NCI-H510A (cell line): ENCODE data around the gene RAPGEF2.
A peak's percentile ranks its signal among the peaks of the same experiment; 100 is the strongest.
"Not testable (repeated sequence)": the region's sequence is repeated elsewhere in the genome, so short reads cannot be mapped to it uniquely, and the experiment has no call there.

Experiments
- DNase-seq: peaks from one replicate; lab custom pipeline; 2025; lab: John Stamatoyannopoulos, UW

RAPGEF2 gene

GRCh38 chr4:159162576-159162975, 59.7 kb downstream of the RAPGEF2 start:
- DNase-seq = no peak

DNA sequence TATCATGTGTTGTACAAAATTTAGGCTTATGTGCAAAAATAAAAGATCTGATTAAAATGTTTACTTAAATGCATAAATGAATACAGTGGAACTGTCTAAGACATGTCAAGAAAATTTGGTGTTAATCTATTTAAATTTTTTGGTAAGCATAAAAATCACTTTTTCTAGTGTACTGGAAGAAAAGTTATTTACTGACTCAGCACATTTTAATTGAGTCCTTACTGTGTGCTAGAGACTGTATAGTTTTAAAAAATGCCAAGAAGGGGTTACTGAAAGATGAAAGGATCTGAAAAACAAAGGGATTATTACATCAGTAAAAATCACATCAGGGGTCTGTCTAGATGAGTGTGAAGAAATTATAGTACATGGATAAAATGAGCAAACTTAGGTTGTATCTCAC, 60.6 kb downstream of the RAPGEF2 start:
- no peak for DNase-seq

DNA sequence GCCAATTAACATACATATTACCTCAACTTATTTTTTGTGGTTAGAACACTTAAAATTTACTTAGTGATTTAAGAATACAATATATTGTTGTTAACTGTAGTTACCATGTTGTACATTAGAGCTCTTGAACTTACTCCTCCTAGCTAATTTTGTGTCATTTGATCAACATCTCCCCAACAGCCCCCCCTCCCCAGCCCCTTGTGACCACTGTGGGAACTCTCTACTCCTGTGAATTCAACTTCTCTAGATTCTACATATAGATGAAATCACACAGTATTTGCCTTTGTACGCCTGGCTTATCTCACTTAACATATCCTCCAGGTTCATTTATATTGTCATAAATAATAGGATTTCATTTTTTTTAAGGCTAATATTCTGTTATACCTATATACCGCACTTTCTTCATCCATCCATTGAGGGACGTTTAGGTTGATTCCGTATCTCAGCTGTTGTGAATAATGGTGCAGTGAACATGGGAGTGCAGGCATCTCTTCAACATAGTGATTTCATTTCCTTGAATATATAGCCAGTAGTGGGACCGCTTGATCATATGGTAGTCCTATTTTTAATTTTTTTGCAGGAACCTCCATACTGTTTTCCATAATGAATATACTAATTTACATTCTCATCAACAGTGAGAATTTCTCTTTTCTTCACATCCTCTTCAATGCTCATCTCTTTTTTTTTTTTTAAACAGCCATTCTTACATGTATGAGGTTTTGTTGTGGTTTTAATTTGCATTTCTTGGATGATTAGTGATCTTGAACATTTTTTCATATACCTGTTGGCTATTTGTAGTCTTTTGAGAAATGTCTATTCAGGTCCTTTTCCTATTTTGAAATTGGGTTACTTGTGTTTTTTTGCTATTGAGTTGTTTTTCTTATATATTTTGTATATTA, 66.8 kb downstream of the RAPGEF2 start:
- no peak for DNase-seq

DNA sequence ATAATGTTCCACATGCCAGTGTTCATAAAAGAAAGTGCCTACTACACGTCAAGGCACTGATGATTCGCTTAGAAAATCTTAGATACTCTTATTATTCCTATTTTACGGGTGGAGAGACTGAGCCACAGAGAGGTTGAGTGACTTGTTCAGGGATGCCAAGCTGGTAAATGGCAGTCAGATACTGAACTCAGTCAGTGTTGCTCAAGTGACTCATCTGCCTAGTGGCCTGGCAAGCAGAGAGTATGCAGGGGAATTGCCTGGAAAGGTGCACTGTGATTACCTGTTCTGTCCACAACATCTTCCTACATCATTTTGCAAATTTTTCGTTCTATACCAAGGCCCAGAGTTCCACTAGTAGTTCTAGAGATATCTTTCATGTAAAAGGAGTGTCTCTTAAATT, 68.4 kb downstream of the RAPGEF2 start:
- DNase-seq = no peak

DNA sequence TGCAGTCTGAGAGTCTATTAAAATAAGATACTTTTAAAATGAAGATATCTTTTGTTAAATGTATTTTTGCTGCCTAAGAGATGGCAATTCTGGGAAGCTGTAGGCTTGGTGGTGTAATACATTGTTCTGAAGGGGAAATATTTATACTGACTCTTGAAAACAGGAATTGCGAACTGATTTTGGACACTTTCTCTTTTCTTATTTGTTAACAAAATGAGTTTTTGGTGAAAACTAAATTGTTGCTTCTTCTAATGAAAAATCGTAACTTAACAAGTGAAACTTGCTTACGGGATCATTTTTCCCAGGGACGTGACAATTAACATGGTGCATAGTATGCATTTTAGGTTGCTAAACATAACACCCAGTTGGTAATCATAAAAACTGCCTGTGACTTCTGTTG, 71.0 kb downstream of the RAPGEF2 start:
- DNase-seq = no peak

- DNase-seq = no peak
Measured at GRCh38 chr4:159174645-159175084, 71.8 kb downstream of the RAPGEF2 start.

GRCh38 chr4:159175085-159175988, 72.5 kb downstream of the RAPGEF2 start:
- peak; percentile 43 for DNase-seq

DNA sequence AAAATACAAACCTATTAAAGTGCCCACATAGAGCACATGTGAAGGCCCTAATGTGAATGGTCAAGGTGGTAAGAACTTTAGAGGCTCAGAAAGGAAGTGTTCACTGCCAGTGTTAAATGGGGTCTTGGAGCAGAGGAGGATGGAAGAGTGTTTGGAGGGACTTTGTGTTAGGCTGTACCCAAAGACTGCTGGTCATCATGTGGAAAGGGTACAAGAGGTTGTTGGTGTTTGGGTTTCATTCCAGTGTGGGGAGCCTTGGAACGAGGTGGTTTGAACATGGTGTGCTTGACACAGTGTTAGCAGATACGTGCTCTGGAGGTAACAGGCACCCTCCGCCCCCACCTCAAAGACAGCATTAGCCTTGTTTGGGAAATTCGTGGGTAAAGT, 73.1 kb downstream of the RAPGEF2 start:
- no peak for DNase-seq

GRCh38 chr4:159177265-159178150, 74.6 kb downstream of the RAPGEF2 start:
- no peak for DNase-seq

GRCh38 chr4:159178151-159178546, 75.3 kb downstream of the RAPGEF2 start:
- DNase-seq = no peak

DNA sequence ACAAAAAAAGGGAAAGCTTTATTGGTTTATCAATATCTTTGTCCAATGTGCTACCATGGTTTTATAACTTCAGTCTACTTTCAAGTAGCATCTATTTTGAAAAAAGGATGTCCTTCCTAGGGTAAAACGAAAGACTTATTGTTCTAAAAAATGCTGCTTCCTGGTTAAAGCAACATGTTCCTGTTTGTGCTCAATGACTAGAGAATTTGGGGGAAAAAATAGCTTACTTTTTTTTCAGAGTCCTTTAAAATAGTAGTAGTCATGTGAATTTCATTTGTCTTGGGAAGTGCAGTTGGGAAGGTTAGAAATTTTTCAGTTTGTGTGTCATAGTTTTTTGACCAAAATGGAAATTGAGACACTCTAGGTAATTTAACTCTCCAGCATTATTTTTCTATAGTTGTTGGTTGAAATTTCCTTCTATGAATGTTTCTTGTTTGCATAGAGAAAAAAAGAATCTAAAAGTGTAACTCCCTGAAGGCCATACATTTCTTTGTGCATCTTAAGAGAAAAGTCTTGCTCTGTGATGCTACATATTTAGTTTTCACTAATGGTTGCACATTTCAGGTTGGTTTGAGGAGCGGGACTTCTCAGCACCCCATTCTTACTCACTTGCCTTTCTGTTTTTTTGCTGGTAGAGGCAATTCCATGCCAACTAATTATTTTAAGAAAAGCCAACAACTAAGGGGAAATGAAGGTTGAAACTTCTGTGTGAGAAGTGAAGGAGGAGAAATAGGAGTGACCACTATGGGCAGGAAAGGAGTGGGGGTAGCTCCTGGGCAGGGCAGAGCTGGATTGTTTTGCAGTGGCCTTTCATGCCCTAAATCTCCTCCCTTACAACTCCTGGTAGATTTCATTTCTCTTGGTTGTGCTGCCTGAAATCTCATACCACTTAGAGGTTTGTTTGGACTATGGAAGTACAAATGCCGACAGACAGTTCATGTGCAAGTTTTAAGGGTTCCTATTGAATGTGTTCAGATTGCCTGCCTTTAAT, 76.4 kb downstream of the RAPGEF2 start:
- no peak for DNase-seq

DNA sequence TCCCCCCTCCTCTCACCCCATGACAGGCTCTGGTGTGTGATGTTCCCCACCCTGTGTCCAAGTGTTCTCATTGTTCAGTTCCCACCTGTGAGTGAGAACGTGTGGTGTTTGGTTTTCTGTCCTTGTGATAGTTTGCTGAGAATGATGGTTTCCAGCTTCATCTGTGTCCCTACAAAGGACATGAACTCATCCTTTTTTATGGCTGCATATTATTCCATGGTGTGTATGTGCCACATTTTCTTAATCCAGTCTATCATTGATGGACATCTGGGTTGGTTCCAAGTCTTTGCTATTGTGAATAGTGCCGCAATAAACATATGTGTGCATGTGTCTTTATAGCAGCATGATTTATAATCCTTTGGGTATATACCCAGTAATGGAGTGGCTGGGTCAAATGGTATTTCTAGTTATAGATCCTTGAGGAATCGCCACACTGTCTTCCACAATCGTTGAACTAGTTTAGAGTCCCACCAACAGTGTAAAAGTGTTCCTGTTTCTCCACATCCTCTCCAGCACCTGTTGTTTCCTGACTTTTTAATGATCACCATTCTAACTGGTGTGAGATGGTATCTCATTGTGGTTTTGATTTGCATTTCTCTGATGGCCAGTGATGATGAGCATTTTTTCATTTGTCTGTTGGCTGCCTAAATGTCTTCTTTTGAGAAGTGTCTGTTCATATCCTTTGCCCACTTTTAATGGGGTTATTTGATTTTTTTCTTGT, 81.2 kb downstream of the RAPGEF2 start:
- not testable (repeated sequence) for DNase-seq

DNA sequence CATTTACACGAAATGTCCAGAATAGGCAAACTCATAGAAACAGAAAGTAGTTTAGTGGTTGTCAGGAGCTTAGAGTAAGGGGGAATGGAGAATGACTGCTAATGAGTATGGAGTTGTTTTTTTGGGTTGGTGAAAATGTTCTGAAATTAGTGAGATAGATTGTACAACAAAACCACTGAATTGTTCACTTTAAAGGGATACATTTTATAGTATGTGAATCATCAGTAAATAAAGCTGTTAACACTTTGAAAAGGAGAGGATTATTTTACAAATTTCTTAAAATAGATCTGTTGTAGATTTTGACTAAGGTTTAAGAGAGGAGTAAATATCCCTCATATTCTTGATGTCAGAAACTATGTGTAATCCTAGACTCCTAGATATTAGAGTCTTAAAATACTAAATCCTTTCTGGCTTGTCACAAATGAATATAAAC, 82.7 kb downstream of the RAPGEF2 start:
- no peak for DNase-seq

- DNase-seq = no peak
Measured at GRCh38 chr4:159188646-159189045, 85.8 kb downstream of the RAPGEF2 start.

DNA sequence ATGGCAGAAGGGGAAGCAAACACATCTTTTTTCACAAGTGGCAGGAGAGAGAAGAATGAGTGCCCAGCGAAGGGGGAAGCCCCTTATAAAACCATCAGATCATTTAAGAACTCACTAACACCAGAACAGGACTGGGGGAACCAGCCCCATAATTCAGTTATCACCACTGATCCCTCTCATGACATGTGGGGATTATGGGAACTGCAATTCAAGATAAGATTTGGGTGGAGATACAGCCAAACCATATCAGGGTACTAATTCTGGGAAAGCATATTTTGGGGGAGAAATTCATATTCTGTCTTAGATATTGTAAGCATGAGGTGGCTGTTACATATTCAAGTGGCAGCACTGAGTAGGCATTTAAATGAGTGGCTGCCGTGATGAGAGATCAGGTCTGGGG, 87.8 kb downstream of the RAPGEF2 start:
- no peak for DNase-seq

DNA sequence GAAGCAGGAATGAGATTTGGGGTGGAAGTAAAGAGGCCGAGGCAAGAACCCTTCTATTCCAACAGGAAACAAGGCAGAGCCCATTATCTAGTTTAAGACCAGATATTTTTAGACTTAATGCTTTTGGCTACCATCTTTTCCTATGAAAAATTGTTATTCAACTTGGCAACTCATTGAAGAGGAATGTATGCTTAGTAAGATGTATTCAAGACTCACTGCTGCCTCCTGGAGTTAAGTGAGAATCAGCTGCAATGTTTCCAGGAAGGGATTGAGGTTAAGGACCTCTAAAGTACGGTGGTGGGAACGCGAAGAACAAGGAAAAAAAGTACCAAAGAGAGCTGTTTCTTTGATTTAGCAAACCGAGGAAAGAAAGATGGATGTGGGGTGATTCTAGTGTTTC, 89.1 kb downstream of the RAPGEF2 start:
- DNase-seq = no peak

DNA sequence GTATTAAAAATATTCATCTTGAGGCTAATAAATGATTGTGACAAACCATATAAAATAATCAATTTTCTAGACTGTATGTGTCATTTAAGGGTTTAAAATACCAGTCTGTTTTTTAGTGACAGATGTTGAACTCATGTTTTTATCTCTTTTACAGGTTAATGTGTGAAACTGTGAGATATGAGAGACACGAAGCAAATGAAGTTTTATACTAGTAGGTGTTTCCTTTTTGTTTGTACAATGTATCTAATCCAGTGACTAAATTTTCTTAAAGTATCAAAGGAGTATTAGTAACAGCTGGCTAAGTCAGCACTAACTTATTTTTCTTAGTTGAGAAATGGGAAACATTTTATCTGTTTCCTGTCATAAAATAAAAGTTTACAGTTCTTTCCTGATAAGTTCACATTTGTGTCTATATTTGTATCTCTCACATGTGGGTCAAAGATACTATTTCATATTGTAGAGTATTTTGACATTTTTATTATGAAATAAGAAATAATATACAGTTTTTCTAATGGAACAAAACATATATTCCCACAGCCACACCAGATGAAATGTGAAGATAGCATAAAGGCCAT, 90.3 kb downstream of the RAPGEF2 start:
- DNase-seq = no peak

- DNase-seq = no peak
Measured at GRCh38 chr4:159195361-159195769, 92.5 kb downstream of the RAPGEF2 start.

- no peak for DNase-seq
Measured at GRCh38 chr4:159197260-159197884, 94.5 kb downstream of the RAPGEF2 start.
